ENCODE data around the gene CENATAC.
A peak's percentile ranks its signal among the peaks of the same experiment; 100 is the strongest.
"Not testable (repeated sequence)": the region's sequence is repeated elsewhere in the genome, so short reads cannot be mapped to it uniquely, and the experiment has no call there.

Gene CENATAC

DNA sequence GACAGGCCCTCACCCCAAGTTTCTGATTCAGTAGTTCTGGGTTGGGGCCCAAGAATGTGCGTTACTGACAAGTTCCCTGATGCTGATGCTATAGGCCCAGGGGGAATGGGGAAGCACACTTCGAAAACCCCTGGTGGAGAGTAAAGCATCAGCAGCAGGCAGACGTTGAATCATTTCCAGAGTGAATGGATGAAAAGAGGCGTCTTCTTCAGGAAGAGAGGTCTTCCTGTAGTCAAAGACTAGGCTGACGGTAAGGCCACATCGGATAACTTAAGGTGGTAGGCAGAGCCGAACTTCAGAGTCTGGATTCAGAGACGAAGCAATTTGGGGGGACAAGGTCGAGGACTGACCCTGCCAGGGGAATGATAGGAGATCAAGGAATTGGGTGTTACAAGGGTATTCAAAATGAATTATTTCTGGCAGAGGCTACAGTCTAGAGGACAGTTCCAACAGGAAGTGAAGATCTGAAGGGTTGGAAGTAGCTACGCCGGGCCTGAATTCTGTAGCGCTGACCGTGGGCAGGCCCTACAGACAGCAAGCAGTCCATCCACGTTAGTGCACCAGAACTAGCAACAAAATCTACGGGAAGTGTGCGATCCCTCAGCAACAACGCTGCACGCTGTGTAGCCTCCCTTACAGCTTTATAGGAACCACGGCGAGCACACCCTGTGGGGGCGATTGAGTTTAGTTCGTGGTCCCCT, 862 bp upstream of the CENATAC start:
- peak in 1 of 2 experiments; percentile 26 for DNase-seq (ENCODE audit: low read depth in 2 of 2)

DNA sequence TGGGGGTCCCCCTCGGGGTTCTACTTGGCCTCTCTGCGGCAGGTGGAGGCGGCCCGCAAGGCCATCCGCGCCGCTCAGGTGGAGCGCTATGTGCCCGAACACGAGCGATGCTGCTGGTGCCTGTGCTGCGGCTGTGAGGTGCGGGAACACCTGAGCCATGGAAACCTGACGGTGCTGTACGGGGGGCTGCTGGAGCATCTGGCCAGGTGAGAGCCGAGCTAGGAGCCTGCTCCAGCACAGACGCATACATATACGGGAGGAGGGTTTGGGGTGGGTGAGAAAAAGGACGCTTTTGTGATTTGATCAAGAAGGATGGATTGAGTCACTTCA, 415 bp downstream of the CENATAC start:
- no peak for DNase-seq (ENCODE audit: low read depth in 2 of 2)

DNA sequence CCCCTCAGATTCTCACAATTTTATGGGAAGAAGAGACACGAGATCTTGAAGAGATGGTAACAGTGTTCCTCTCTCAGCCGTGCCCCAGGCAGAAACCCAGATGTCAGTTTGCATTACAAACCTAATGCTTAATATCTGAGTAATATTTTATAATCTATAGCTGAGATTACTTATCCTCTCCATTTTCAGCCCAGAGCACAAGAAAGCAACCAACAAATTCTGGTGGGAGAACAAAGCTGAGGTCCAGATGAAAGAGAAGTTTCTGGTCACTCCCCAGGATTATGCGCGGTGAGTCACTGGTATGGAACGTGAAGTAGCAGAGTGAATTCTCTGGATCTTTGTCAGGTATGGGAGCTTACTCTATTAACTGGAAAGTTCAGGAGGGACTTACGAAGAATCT, 884 bp downstream of the CENATAC start:
- no peak for DNase-seq (ENCODE audit: low read depth in 2 of 2)

DNA sequence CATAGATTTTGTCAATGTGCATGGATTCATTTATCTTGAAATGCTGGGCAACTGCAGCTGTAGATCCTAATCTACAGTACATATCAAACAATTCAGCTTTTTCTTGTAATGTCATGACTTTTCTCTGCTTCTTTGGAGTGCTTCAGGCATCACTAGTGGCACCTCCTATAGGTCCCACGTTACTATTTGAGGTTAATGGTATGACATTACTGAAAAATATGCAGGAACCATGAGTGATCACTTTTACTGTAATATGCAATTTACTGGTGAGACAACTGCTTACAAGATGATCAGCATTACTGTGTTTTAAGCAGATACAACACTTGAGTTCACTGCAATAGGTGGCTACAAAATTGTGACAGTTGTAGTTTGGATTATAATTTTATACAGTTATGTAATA, 3.0 kb downstream of the CENATAC start:
- DNase-seq (ENCODE audit: low read depth in 2 of 2) = no peak

DNA sequence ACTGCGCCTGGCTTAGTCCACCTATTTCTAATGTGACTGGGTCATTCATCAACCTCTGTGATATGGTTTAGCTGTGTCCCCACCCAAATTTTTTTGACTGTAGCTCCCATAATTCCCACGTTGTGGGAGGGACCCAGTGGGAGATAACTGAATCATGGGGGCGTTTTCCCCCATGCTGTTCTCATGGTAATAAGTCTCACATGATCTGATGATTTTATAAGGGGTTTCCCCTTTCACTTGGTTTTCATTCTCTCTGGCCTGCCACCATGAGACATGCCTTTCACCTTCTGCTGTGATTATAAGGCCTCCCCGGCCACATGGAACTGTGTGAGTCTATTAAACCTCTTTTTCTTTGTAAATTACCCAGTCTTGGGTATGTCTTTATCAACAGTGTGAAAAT, 8.7 kb downstream of the CENATAC start:
- DNase-seq (ENCODE audit: low read depth in 2 of 2) = no peak

DNA sequence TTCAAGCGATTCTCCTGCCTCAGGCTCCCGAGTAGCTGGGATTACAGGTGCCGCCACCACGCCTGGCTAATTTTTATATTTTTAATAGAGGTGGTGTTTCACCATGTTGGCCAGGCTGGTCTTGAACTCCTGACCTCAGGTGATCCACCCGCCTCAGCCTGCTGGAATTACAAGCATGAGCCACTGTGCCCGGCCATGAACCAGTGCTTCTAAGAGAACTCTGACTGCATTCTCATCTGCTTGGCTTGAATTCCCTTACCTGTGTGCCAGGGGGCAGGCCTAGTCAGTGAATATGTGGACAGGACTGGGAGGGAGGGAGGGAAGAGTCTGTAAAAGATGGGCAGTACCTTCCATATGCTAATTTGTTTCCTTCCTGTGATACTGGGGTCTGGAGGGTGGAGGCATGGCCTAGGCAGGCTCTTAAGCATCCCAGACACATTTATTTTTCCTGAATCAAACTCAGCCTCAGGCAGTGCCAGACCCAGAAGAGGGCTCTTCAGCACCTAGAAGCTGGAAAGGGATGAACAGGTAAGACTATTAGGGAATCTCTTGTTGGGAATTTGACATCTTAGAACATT, 13.6 kb downstream of the CENATAC start:
- DNase-seq (ENCODE audit: low read depth in 2 of 2) = no peak

DNA sequence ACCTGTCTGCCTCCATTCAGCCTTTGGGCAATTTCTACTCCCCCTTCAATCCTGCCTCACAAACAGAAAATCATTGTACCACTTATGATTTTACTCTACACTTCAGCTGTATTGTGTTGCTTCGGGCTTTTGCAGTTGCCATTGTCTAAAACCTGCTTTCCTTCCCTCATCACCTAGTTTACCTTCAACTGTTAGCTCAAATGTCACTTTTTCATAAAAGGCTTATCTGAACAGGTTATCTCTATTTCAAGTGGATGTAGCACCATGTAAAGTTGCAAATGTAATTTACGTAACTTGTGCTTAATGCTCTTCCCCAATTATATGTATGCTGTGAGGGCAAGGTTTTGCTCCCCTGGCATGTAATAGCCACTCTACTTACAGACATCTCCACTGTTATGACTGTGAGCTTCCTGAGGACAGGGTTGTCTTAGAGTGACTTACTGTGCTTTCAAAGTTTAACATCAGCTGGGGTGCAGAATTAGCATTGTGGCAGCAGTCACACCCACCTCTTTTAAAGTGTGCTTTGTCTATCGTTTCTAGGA, 14.8 kb downstream of the CENATAC start:
- DNase-seq (ENCODE audit: low read depth in 2 of 2) = no peak

DNA sequence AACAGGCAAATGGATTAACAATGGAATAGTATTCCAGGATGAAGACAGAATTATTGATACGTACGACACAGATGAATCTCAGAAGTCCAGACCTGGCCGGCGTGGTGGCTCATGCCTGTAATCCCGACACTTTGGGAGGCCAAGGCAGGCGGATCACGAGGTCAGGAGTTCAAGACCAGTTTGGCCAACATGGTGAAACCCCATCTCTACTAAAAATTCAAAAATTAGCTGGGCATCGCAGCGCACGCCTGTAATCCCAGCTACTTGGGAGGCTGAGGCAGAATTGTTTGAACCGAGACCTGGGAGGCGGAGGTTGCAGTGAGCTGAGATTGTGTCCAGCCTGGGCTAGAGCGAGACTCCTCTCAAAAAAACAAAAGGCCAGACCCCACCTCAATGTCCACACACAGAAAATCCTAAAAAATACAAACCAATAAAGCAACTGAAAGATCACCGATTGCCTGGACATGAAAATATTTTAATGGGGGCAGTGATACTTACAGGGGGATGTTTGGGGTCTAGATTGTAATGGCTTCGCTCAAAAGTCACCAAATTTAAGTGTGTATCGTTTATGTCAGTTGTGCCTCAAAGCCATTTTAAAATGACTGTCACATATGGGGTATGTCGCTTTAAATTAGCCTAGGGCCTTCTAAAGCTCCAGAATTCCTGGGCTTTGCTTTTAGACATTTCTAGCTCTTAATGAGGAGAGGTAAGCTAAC, 16.4 kb downstream of the CENATAC start:
- no peak for DNase-seq (ENCODE audit: low read depth in 2 of 2)

DNA sequence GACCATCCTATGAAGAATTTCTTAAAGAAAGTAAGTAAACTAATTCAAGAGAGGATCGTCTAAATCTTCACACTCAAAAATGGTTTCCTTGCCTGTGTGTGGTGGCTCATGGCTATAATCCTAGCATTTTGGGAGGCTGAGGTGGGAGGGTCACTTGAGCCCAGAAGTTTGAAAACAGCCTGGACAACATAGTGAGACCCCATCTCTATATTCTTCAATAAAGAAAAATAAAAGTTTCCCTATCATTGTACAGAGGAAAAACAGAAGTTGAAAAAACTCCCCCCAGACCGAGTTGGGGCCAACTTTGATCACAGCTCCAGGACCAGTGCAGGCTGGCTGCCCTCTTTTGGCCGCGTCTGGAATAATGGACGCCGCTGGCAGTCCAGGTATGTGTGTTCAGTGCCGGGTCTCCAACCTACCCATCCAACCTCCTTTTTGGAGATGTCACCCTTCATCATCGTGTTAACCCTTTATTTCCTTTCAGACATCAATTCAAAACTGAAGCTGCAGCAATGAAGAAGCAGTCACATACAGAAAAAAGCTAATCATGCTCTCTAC, 17.2 kb downstream of the CENATAC start:
- DNase-seq (ENCODE audit: low read depth in 2 of 2) = no peak

DNA sequence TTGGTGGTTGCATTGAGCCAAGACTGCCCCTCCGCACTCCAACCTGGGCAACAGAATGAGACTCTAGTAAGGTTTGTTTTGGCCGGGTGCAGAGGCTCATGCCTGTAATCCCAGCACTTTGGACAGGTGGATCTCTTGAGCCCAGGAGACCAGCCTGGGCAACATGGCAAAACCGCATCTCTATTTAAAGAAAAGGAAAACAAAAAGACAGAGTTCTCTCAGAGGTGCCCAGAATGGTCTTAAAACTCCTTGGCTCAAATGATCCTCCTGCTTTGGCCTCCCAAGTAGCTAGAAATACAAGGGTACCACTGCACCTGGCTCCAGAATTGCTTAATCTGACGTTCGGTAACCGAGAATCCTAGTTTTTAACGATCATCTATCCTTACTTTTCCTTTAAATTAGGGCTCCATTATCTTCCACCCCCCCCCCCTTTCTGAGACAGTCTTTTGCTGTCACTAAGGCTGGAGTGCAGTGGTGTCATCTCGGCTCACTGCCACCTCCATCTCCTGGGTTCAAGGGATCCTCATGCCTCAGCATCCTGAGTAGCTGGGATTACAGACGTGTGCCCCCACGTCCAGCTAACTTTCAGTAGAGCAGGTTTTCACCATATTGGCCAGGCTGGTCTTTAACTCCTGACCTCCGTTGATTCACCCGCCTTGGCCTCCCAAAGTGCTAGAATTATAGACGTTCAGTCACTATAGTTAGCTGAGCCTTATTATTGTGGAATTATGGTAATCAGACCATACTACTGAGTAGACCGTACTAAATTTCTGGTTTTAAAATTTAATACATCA, 18.5 kb downstream of the CENATAC start:
- no peak for DNase-seq (ENCODE audit: low read depth in 2 of 2)

DNA sequence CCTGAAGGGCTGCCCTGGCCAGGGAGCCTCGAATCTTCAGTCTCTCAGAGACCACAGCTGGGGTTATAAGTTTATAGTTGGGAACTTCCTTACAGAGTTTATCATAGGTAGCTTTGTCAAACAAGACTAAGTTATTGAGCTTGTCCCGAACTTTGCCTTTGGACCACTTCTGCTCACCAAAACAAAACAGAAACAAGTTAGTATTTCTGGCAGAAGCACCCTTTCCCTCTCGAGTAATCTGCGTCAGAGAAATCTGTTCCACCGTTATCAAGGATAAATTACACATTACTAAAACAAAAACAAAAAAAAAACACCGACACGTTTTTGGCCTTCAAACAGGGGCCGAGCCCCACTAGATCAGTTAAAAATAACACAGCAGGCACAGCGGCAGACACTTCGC, 19.4 kb downstream of the CENATAC start:
- DNase-seq (ENCODE audit: low read depth in 2 of 2) = not testable (repeated sequence)

DNA sequence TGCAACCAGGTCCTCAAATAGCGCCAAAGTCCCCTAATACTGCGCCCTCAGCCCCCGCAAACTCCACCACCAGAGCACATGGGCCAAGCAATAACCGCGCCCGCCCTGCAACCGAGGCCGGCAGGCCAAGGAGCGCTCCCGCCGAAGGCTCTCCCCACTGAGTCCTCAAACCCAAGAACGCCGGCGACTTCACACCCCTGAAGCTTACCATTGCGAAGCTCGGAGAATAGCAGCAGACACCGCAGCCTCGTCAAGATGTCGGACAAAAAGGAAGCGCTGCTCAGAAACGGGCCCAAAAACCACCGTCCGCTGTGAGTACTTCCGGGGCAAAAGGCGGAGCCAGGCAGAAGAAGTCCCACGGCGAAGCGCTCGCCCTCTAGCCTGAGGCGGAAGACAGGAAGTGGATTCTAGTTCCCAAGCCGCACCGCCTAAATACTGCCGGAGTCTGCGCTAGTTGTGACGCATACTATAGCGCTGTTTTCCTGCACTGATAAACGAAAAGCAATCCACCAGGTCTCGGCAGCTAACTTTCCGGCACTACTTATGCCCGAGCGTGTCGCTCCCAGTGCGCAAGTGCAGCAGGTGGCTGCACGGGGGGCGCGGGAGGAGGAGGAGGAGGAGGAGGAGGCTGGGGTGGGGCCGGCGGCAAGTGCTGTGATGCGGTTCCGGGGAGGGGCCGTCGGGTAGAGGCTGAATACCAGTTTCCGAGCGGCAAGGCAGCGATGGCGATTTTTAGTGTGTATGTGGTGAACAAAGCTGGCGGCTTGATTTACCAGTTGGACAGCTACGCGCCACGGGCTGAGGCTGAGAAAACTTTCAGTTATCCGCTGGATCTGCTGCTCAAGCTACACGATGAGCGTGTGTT, 20.4 kb downstream of the CENATAC start, which contains the start of the genes RPS25 and TRAPPC4:
Gene RPS25, minus strand, starts transcription at position 270 of the 865 bp plus-strand sequence. Its CDS starts 59 bp downstream, at position 211.
Gene TRAPPC4, plus strand, starts transcription at position 693 of the 865 bp plus-strand sequence. Its CDS starts 30 bp downstream, at position 723.
- peak; percentile 91 for DNase-seq (ENCODE audit: low read depth in 2 of 2)

DNA sequence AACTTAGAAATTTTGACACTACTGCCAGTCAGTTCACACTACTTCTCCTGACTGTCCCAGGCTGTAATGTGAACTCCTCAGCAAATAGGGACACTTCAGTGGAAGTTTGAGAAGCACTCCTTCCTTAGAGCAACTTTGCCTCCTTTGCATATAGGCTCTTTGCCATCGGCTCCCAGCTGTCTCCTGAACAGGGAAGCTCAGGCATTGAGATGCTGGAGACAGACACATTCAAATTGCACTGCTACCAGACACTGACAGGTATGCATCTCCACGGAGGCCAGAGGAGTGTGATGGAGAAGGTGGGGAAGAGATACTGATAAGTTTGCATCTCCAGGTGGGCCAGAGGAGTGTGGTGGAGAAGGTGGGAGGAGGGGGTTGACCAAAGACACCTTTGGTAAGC, 22.1 kb downstream of the CENATAC start:
- DNase-seq (ENCODE audit: low read depth in 2 of 2) = no peak

DNA sequence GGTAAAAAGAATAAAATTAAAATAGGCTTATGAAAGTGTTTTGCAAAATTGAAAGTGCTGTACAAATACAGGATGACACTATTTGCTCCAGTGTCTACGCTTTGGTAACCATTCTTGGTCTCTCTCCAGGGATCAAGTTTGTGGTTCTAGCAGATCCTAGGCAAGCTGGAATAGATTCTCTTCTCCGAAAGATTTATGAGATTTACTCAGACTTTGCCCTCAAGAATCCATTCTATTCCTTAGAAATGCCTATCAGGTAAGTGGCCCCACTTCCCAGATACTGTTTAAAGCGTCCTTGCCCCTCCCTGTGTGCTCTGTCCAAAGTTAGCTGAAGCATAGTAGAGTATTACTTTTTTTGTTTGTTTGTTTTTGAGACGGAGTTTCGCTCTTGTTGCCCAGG, 23.7 kb downstream of the CENATAC start:
- DNase-seq (ENCODE audit: low read depth in 2 of 2) = no peak

DNA sequence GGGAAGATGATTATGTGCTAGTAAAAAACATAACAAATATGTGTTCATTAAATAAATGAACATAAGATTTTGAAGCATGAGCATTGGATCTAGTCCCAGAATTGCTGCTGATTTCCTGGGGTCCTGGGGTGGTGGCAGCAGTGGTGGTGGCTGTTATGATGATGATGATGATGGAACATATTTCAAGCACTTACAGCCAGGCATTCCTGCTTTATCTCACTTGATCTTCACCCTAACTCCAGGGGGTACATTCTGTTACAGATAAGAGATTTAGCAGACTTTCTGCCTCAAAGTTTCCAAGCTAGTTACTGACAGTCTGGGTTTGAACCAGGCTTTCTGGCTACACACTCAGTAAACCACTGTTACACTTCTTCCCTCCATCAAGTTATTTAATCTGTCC, 25.8 kb downstream of the CENATAC start:
- no peak for DNase-seq (ENCODE audit: low read depth in 2 of 2)

DNA sequence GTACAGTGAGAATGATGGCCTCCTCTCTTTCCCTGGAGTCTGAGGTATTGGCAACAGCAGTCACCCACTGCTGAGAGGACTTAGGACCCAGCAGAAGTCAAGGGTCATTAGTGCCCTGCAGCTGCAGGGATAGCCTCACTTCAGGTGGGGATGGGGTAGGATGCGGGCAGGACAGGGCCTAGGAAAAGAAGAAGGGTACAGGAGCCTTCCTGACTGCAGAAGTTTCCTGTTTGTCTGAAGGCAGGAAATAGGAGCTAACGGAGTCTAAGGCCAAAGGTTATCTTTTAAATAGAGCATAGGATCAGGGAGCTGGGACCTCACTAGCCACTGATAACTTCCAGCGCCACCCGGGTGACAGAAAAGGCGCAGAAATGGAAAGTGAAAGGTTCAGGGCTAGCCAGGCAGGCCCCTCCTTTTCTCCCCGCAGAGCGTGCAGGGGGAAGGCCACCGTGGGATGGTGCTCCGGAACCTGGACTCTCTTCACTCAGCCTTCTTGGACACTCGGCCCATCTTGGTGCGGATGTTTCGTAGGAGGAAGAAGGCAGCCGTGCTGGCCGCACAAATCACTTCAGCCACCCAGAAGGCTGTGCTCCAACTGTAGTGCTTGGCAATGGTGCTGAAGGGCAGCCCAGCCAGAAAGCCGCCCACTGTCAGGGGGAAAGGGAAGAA, 26.6 kb downstream of the CENATAC start:
- DNase-seq (ENCODE audit: low read depth in 2 of 2) = no peak

DNA sequence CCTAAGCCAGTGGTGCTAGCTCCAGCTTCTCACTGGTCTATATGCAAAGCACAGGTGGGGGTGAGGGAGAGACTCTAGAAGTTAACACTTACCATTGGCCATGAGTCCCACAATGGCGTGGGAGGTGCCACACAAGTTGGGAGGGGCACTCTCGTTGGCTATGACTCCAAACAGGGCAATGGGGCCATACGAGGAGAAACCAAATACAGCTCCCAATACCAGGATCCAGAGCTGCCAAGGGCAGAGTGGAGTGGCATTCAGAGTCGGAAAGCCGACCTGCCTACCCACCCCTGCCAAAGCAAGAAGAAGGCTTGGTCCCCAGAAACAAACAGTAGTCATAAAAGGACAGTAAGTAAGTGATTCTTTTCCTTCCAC, 27.1 kb downstream of the CENATAC start:
- DNase-seq (ENCODE audit: low read depth in 2 of 2) = no peak

DNA sequence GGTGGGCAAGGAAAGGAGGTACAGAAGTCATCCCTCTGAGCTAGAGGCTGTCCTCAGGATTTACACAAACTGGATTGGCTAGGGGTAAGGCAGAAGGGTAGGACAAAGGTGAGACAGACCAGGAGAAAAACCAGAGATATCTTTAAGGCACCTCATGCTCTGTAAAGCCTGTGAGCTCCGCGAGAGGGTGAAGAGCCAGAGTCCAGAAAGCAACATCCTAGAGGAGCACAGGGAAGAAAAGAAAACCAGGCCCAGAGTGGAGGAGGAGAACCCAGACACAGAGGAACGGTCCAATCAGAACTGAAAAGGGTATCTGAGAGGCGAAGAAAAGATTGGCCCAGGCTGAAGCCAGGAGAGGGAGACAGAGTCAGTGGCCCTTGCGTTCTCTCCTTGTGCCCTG, 27.6 kb downstream of the CENATAC start:
- DNase-seq (ENCODE audit: low read depth in 2 of 2) = no peak

DNA sequence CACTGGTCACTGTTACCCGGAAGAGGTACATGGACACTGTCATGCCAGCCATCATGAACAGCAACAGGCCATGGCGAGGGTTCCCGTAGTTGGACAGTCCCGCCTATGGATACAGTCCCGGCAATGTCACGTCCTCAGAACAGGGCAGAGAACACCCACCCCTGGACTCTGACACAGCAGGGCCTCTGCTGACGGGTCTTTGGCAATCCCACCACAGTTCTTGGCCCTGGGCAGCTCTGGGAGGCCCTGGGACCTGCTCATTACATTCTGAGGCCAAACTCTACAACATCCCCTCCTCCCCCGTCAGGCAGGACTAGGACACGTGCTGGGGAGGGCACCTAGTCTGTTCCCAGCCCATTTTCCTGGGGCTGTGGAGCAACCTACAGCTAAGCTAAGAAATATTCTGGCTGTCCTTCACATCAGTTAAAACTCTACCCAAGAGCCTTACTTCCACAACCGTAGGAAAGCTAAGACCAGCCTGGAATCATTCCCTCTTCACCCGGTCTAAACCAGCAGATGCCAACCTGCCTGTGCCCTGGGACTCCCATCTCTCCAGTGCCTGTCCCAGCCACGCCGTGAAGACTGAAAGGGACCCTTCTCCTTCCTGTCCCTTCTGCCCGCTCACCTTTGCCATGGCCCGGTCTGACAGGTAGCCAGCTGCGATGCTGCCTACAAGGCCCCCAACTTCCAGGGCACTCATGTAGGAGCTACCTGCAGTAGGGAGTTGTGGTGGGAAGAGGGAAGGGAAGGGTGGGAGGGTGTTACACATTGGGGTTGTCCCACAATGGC, 28.2 kb downstream of the CENATAC start:
- no peak for DNase-seq (ENCODE audit: low read depth in 2 of 2)
